ENCODE measurements around the gene SERF2.
"Not testable (repeated sequence)": the region's sequence is repeated elsewhere in the genome, so short reads cannot be mapped to it uniquely, and the experiment has no call there.

Gene SERF2

GRCh38 chr15:43793647-43794046 lies 1.5 kb downstream of the SERF2 start:
- peak; percentile 1 for DNase-seq (ENCODE audit: low spot score)

- DNase-seq (ENCODE audit: low spot score), result peak; percentile 2
Observed at GRCh38 chr15:43794269-43795037, 2.3 kb downstream of the SERF2 start.

GRCh38 chr15:43795197-43795596 lies 3.1 kb downstream of the SERF2 start:
- no peak for DNase-seq (ENCODE audit: low spot score)

- DNase-seq (ENCODE audit: low spot score), result no peak
Observed at GRCh38 chr15:43795997-43796396, 3.9 kb downstream of the SERF2 start.

- DNase-seq (ENCODE audit: low spot score), result no peak
Observed at GRCh38 chr15:43796566-43796965, 4.4 kb downstream of the SERF2 start.

GRCh38 chr15:43799209-43799944 lies 7.3 kb downstream of the SERF2 start:
- peak; percentile 3 for DNase-seq (ENCODE audit: low spot score)

- no peak for DNase-seq (ENCODE audit: low spot score)
Observed at GRCh38 chr15:43799945-43800285, 7.8 kb downstream of the SERF2 start, which contains the start of gene SERINC4. Gene SERINC4 (minus strand): TSS chr15:43800220. CDS start chr15:43799986, 234 bp downstream.

- DNase-seq (ENCODE audit: low spot score), result peak; percentile 92
Observed at GRCh38 chr15:43800286-43801141, 8.4 kb downstream of the SERF2 start, which contains the start of gene HYPK. Gene HYPK (plus strand): TSS chr15:43800599. CDS start chr15:43800623, 24 bp downstream.

GRCh38 chr15:43802676-43803075 lies 10.6 kb downstream of the SERF2 start:
- DNase-seq (ENCODE audit: low spot score), result not testable (repeated sequence)

- DNase-seq (ENCODE audit: low spot score), result no peak
Observed at GRCh38 chr15:43808435-43808950, 16.4 kb downstream of the SERF2 start.

GRCh38 chr15:43808960-43809678 lies 17.0 kb downstream of the SERF2 start:
- no peak for DNase-seq (ENCODE audit: low spot score)

GRCh38 chr15:43815064-43815463 lies 22.9 kb downstream of the SERF2 start:
- not testable (repeated sequence) for DNase-seq (ENCODE audit: low spot score)

- DNase-seq (ENCODE audit: low spot score), result no peak
Observed at GRCh38 chr15:43821505-43821904, 29.4 kb downstream of the SERF2 start.

GRCh38 chr15:43824302-43825246 lies 32.5 kb downstream of the SERF2 start, which contains the start of gene MFAP1:
Gene MFAP1 (minus strand): TSS chr15:43824690. CDS start chr15:43824569, 121 bp downstream.
- DNase-seq (ENCODE audit: low spot score), result peak; percentile 96

GRCh38 chr15:43825305-43825704 lies 33.2 kb downstream of the SERF2 start:
- DNase-seq (ENCODE audit: low spot score), result not testable (repeated sequence)

- no peak for DNase-seq (ENCODE audit: low spot score)
Observed at GRCh38 chr15:43826029-43826507, 33.9 kb downstream of the SERF2 start.

- DNase-seq (ENCODE audit: low spot score), result peak; percentile 80
Observed at GRCh38 chr15:43826508-43827341, 34.6 kb downstream of the SERF2 start, which contains the start of gene WDR76. Gene WDR76 (plus strand): TSS chr15:43827002. CDS start chr15:43827033, 31 bp downstream.

- DNase-seq (ENCODE audit: low spot score), result no peak
Observed at GRCh38 chr15:43828061-43828657, 36.0 kb downstream of the SERF2 start.

All from hematopoietic multipotent progenitor cell treated with erythropoietin and hydrocortisone succinate and interleukin-3 and kit ligand, for 15 days (in vitro differentiated cells).